Dermis lymphatic vessel endothelial cell (primary cell): ENCODE results near the gene IFRD1. TPM values are rescaled to one million over a fixed set of nuclear protein-coding genes. Genes with fewer than 3 reads are reported as not detected.

Experiments used
- total RNA-seq: library from RNA; depleted of rRNA; stranded (reverse); fragments of >200 nt; gene quantifications from 2 replicates; pipeline ENCODE4 v1.2.1, GENCODE V29; 2014

The IFRD1 gene, protein sequence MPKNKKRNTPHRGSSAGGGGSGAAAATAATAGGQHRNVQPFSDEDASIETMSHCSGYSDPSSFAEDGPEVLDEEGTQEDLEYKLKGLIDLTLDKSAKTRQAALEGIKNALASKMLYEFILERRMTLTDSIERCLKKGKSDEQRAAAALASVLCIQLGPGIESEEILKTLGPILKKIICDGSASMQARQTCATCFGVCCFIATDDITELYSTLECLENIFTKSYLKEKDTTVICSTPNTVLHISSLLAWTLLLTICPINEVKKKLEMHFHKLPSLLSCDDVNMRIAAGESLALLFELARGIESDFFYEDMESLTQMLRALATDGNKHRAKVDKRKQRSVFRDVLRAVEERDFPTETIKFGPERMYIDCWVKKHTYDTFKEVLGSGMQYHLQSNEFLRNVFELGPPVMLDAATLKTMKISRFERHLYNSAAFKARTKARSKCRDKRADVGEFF
- total RNA-seq: 38.8 and 41.8 TPM in 2 replicates

DNA sequence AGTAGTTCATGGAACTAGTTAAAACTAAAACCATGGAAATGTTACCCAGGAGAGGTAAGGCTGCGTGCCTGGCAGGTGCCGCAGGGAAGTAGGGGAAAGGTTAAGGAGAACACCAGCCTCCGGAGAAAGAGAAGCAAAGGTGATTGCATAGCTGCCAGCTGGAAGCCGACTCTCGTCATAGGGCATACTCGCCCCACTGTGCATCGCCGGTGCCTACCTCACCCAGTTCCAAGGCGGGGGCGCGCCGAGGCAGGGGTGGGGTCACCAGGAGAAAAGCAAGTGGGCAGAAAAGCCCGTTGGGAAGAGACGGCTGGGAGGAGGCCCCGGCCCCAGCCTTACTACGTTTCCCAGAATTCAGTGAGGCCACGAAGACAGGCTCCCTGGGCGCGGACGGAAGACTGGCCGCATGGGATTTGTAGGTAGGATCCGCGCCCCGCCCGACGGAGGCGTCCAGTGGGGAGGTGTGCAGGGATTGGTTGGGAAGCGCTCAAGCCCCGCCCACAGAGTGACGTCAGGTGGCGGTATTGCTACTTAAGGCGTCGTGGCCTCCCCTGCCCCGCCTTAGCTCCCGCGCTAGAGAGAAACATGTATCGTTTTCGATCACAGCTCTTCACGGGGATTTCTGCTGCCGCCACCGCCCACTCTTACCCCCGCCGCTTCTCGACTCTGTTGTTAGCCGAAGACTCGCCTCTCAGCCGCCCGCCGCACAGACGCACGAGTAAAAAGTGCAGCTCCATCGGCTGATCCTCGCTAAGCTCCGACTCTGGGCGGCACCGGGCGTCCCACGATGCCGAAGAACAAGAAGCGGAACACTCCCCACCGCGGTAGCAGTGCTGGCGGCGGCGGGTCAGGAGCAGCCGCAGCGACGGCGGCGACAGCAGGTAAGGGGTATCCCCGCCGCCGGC, at the start of gene IFRD1:
TSS of gene IFRD1 (plus strand) at position 559 of the 905 bp plus-strand sequence. CDS start at position 788, 229 bp downstream.

Other genes starting within 250 kb of the IFRD1 start
- 65.9 and 71.8 TPM in 2 replicates for gene DOCK4, start 244.1 kb upstream of the IFRD1 start, total RNA-seq
- gene ZNF277, start 243.8 kb upstream of the IFRD1 start, total RNA-seq: 59.7 and 76.0 TPM in 2 replicates
- gene LSMEM1, start 30.5 kb downstream of the IFRD1 start, total RNA-seq: 0.22 and 0.26 TPM in 2 replicates